H1 (cell line): ENCODE measurements around the gene USHBP1. TPM values are rescaled to one million over a fixed set of nuclear protein-coding genes. Genes with fewer than 3 reads are reported as not detected.

Experiments used
- CTCF ChIA-PET: fragments of 300-600 bp; sonication (Branson Sonifier 250); formaldehyde crosslinking; loops from one replicate; lab custom pipeline; 2021; ENCODE audit not compliant: partially characterized antibody; lab: Charles Lee
- POLR2A ChIA-PET: fragments of 300-600 bp; sonication (Branson Sonifier 250); formaldehyde crosslinking; loops from one replicate; lab custom pipeline; 2021; ENCODE audit warnings: inconsistent platforms; ENCODE audit not compliant: partially characterized antibody; lab: Charles Lee
- DNase-seq, 2 experiments: peaks; one replicate each; pipeline versions ENCODE4 v3.0.0 to v3.0.0-alpha.2; 2010 to 2022; ENCODE audit warnings: low spot score in 2 of 2, low read depth in 1 of 2, mixed read lengths in 1 of 2
- FAIRE-seq: peaks from 2 replicates; lab custom pipeline; 2011; peaks lifted over from hg19 to GRCh38; lab: Jason Lieb, UNC
- H2AFZ ChIP-seq: 2 replicates; pipeline ENCODE4 v1.8.1; 2012; ENCODE audit warnings: low read length, inconsistent platforms
- H2AK5ac ChIP-seq: 2 replicates; pipeline ENCODE4 v1.6.1; 2013; ENCODE audit warnings: low read depth, low read length
- H2BK120ac ChIP-seq: replicated peaks from 2 replicates; pipeline ENCODE3; 2013; ENCODE audit warnings: low read depth, low read length, inconsistent platforms
- H2BK12ac ChIP-seq: 2 replicates; pipeline ENCODE4 v1.6.1; 2013; ENCODE audit warnings: low read depth, low read length
- H2BK15ac ChIP-seq: 2 replicates; pipeline ENCODE4 v1.6.1; 2013; ENCODE audit warnings: low read length
- H2BK20ac ChIP-seq: 2 replicates; pipeline ENCODE4 v1.6.1; 2013; ENCODE audit warnings: low read length
- H2BK5ac ChIP-seq: 2 replicates; pipeline ENCODE4 v1.6.1; 2013; ENCODE audit warnings: low read depth, low read length
- H3K14ac ChIP-seq: 2 replicates; pipeline ENCODE4 v1.6.1; 2013; ENCODE audit warnings: inconsistent platforms; ENCODE audit not compliant: insufficient read length
- H3K18ac ChIP-seq: 2 replicates; pipeline ENCODE4 v1.6.1; 2013; ENCODE audit warnings: low read length; ENCODE audit errors: extremely low read depth
- H3K23ac ChIP-seq: 2 replicates; pipeline ENCODE4 v1.6.1; 2013; ENCODE audit warnings: inconsistent platforms; ENCODE audit not compliant: insufficient read length
- H3K23me2 ChIP-seq: 2 replicates; pipeline ENCODE4 v1.6.1; 2013; ENCODE audit warnings: low read depth, low read length
- H3K27ac ChIP-seq: 2 replicates; pipeline ENCODE4 v1.6.1; 2011; ENCODE audit warnings: low read depth, low read length, inconsistent platforms
- H3K27me3 ChIP-seq, 4 experiments: replicated peaks in 1 of 4; 1 replicate in 1 of 4; 2 replicates in 3 of 4; pipeline versions ENCODE4 v1.6.1 to v1.8.1; 2011 to 2013; ENCODE audit warnings: low read length in 3 of 4, mild to moderate bottlenecking in 3 of 4, inconsistent platforms in 2 of 4, mixed read lengths in 2 of 4, moderate library complexity in 1 of 4; ENCODE audit not compliant: control insufficient read depth in 3 of 4, insufficient read depth in 3 of 4; ENCODE audit errors: extremely low read depth in 1 of 4
- H3K36me3 ChIP-seq, 4 experiments: 2 replicates each; pipeline versions ENCODE4 v1.6.1 to v1.8.1; 2011 to 2013; ENCODE audit warnings: mild to moderate bottlenecking in 4 of 4, low read length in 3 of 4, moderate library complexity in 2 of 4, control low read depth in 1 of 4, inconsistent platforms in 1 of 4; ENCODE audit not compliant: insufficient read depth in 4 of 4, control insufficient read depth in 2 of 4
- H3K4ac ChIP-seq: replicated peaks from 2 replicates; pipeline ENCODE3; 2013; ENCODE audit warnings: low read length, low read depth, mixed read lengths, inconsistent platforms; ENCODE audit not compliant: insufficient read length
- H3K4me1 ChIP-seq, 4 experiments: replicated peaks in 1 of 4; 1 replicate in 1 of 4; 2 replicates in 3 of 4; pipeline versions ENCODE4 v1.6.1 to v1.8.1; 2011 to 2013; ENCODE audit warnings: low read length in 3 of 4, inconsistent platforms in 2 of 4, mixed read lengths in 1 of 4; ENCODE audit not compliant: insufficient read depth in 4 of 4, control insufficient read depth in 3 of 4
- H3K4me2 ChIP-seq, 2 experiments: 2 replicates each; pipeline versions ENCODE4 v1.6.1 to v1.8.1; 2011 to 2013; ENCODE audit warnings: low read depth in 2 of 2, low read length in 2 of 2, control low read depth in 1 of 2, inconsistent platforms in 1 of 2, mild to moderate bottlenecking in 1 of 2; ENCODE audit not compliant: insufficient read depth in 1 of 2
- H3K4me3 ChIP-seq, 4 experiments: fragments of 200-600, 300-600 bp in 1 of 4; sonication (generic), shearing (Covaris generic), sonication (Bioruptor Twin) in 1 of 4; 2 replicates each; pipeline versions ENCODE4 v1.5.1 to v1.8.1; 2011 to 2016; ENCODE audit warnings: low read length in 4 of 4, low read depth in 3 of 4, control low read depth in 2 of 4, inconsistent platforms in 2 of 4, mild to moderate bottlenecking in 2 of 4, mixed read lengths in 1 of 4, moderate library complexity in 1 of 4; ENCODE audit not compliant: insufficient read depth in 2 of 4; ENCODE audit errors: extremely low read depth in 1 of 4
- H3K56ac ChIP-seq: replicated peaks from 2 replicates; pipeline ENCODE3; 2013; ENCODE audit warnings: low read depth, mild to moderate bottlenecking, mixed read lengths, low read length, inconsistent platforms; ENCODE audit not compliant: insufficient read length
- H3K79me1 ChIP-seq: 2 replicates; pipeline ENCODE4 v1.6.1; 2013; ENCODE audit warnings: low read depth, low read length, control low read depth
- H3K79me2 ChIP-seq, 2 experiments: 2 replicates each; pipeline versions ENCODE4 v1.6.1 to v1.8.1; 2012 to 2013; ENCODE audit warnings: low read length in 2 of 2, mild to moderate bottlenecking in 2 of 2, inconsistent platforms in 1 of 2; ENCODE audit not compliant: insufficient read depth in 2 of 2, control insufficient read depth in 1 of 2
- H3K9ac ChIP-seq, 4 experiments: replicated peaks in 1 of 4; 1 replicate in 1 of 4; 2 replicates in 3 of 4; pipeline versions ENCODE4 v1.6.1 to v1.8.1; 2011 to 2013; ENCODE audit warnings: low read depth in 3 of 4, low read length in 3 of 4, control low read depth in 2 of 4, mild to moderate bottlenecking in 2 of 4, moderate library complexity in 2 of 4, inconsistent platforms in 1 of 4; ENCODE audit errors: extremely low read depth in 1 of 4
- H3K9me3 ChIP-seq, 2 experiments: 2 replicates each; pipeline versions ENCODE4 v1.6.1 to v1.8.1; 2012 to 2013; ENCODE audit warnings: mild to moderate bottlenecking in 2 of 2, moderate library complexity in 2 of 2, control low read depth in 1 of 2, inconsistent platforms in 1 of 2, low read depth in 1 of 2, low read length in 1 of 2, mixed read lengths in 1 of 2; ENCODE audit not compliant: insufficient read depth in 2 of 2
- H4K20me1 ChIP-seq, 2 experiments: replicated peaks in 1 of 2; 2 replicates each; pipeline versions ENCODE3 to v1.8.1; 2011 to 2013; ENCODE audit warnings: inconsistent platforms in 2 of 2, low read length in 2 of 2, mild to moderate bottlenecking in 1 of 2; ENCODE audit not compliant: insufficient read depth in 2 of 2, control insufficient read depth in 1 of 2
- H4K5ac ChIP-seq: 2 replicates; pipeline ENCODE4 v1.6.1; 2013; ENCODE audit warnings: low read length, low read depth, mixed read lengths, inconsistent platforms; ENCODE audit not compliant: insufficient read length
- H4K8ac ChIP-seq: 2 replicates; pipeline ENCODE4 v1.8.0; 2013; ENCODE audit warnings: mild to moderate bottlenecking, moderate library complexity, low read length, inconsistent platforms; ENCODE audit not compliant: insufficient read depth; ENCODE audit errors: extremely low read depth
- H4K91ac ChIP-seq: replicated peaks from 2 replicates; pipeline ENCODE3; 2013; ENCODE audit warnings: low read length, mixed read lengths, inconsistent platforms; ENCODE audit not compliant: insufficient read length
- POLR2AphosphoS5 ChIP-seq: IDR thresholded peaks from 2 replicates; pipeline ENCODE4 v1.6.1; 2011; ENCODE audit warnings: low read depth, low read length
- RXRA ChIP-seq: IDR thresholded peaks from 2 replicates; pipeline ENCODE4 v1.6.1; 2011; ENCODE audit warnings: low read depth, mild to moderate bottlenecking, low read length, moderate library complexity; ENCODE audit not compliant: insufficient read depth
- WGBS, 2 experiments: shearing (Covaris generic) in 1 of 2; methylation state at CpG; one replicate each; pipeline versions ENCODE4 v1.1.6 to v1.1.7; 2013 to 2015; ENCODE audit warnings: low lambda C conversion rate in 2 of 2, mixed read lengths in 2 of 2, inconsistent platforms in 1 of 2, low coverage in 1 of 2, missing lambda C conversion rate in 1 of 2; ENCODE audit not compliant: insufficient replicate concordance in 2 of 2, insufficient coverage in 1 of 2, insufficient read length in 1 of 2; ENCODE audit errors: extremely low coverage in 1 of 2, missing lambda C conversion rate in 1 of 2; 5-methylcytosine and 5-hydroxymethylcytosine counted together
- polyA plus RNA-seq, 7 experiments: library from polyadenylated mRNA; depleted of rRNA in 3 of 7; stranded (reverse) in 5 of 7; unstranded in 2 of 7; fragments of >200 nt in 5 of 7; fragments of 200-250 nt in 2 of 7; gene quantifications; 1 replicate in 5 of 7; 2 replicates in 1 of 7; 4 replicates in 1 of 7; pipeline versions ENCODE4 v1.2.1 to v1.2.3, GENCODE V29; 2011 to 2013; ENCODE audit warnings: missing spikeins in 2 of 7, mixed read lengths in 2 of 7
- total RNA-seq: library from RNA; stranded (reverse); fragmentation: NEBNext Ultra II Directional; extraction: Animal tissue kit (Norgen Biotek cat#: 25700); gene quantifications from 2 replicates; pipeline ENCODE4 v1.2.1, GENCODE V29; 2021

Gene USHBP1
- total and polyA plus RNA-seq, 2 of the 8 experiments (the other 6 are each of a cell fraction or from before 2014, with no cell fraction given), result 5.0 to 7.5 TPM

GRCh38 chr19:17235971-17236777, 28.4 kb downstream of the USHBP1 start:
- POLR2A ChIA-PET, result interaction anchor here (0.6 to 12.3 kb wide), 21 partner anchors 7 to 107 kb away, joined by 3 to 118 read pairs (median 4); partner anchors contain the start of genes ANKLE1, BABAM1, MRPL34 and NR2F6
- Histone ChIP-seq H2BK5ac (peak overlapping the region; percentile 93), H3K23me2 (peaks cover 4% of the 10 kb centered on the region; the same call in 1 of the 2 replicates), H3K79me2 (peaks cover 7 to 46% of the 10 kb centered on the region in 2 experiments; a peak in 3 of 4 replicates), H3K18ac (peak overlapping the region; percentile 60; the same call in 1 of the 2 replicates), H3K23ac (no peak overlapping the region), H4K91ac (peak overlapping the region; percentile 90), H3K4me3 (peak overlapping the region; percentile 80 to 89 (median 86))
- no peak for TF ChIP-seq RXRA
- TF ChIP-seq POLR2AphosphoS5, result peak; percentile 10; the same call in 1 of the 2 replicates
- TF ChIP-seq, all 59 proteins: peak for 1
- Histone ChIP-seq H3K4me2 (peak overlapping the region; percentile 90 to 92), H3K4ac (no peak overlapping the region), H2BK120ac (no peak overlapping the region), H4K20me1 (peaks cover 11 to 18% of the 10 kb centered on the region in 2 experiments), H2AK5ac (no peak overlapping the region), H4K8ac (no peak overlapping the region), H2BK12ac (no peak overlapping the region), H2AFZ (no peak overlapping the region), H3K9me3 (no peaks in the 10 kb centered on the region), H3K36me3 (peaks cover 9 to 36% (median 10%) of the 10 kb centered on the region in 4 experiments), H4K5ac (peak overlapping the region; percentile 91), H3K79me1 (peaks cover 16% of the 10 kb centered on the region), H3K56ac (peak overlapping the region; percentile 69), H3K27ac (peak overlapping the region; percentile 64; the same call in 1 of the 2 replicates), H3K4me1 (peaks cover 3 to 11% (median 7%) of the 10 kb centered on the region in 4 experiments), H2BK15ac (no peak overlapping the region), H3K9ac (peak overlapping the region in 3 of 4 experiments; percentile 65 to 87 (median 66); a peak in 3 of 7 replicates), H2BK20ac (peak overlapping the region; percentile 48; the same call in 1 of the 2 replicates), H3K27me3 (no peaks in the 10 kb centered on the region), H3K14ac (no peak overlapping the region)
- FAIRE-seq (no peak), DNase-seq (peak in 1 of 2 experiments; percentile 70)
- CTCF ChIA-PET, result interaction anchor here (0.6 to 3.4 kb wide), 14 partner anchors 10 to 1015 kb away, joined by 3 to 18 read pairs (median 4); partner anchors contain the start of genes BABAM1 and OCEL1
- 25% methylated on average over 2 of the region's 27 CpGs; no CpG with 5 or more reads in 1 of the 2 experiments for WGBS, 2 experiments
